GM23338 (cell line): ENCODE results near the gene ZDHHC5. TPM values are rescaled to one million over a fixed set of nuclear protein-coding genes. Genes with fewer than 3 reads are reported as not detected.
A peak's percentile ranks its signal among the peaks of the same experiment; 100 is the strongest.

Experiments used
- ATAC-seq: fragments of 200-7000 bp; cut with Tn5 transposase; 3 replicates; pipeline ENCODE4 v1.9.1; 2020
- DNase-seq: peaks from one replicate; pipeline ENCODE4 v3.0.0-alpha.2; 2015; ENCODE audit warnings: low spot score
- H2AFZ ChIP-seq: fragments of 200-600 bp; sonication (generic); 2 replicates; pipeline ENCODE4 v1.8.0; 2016; ENCODE audit warnings: antibody characterized with exemption, mild to moderate bottlenecking, moderate library complexity
- H3F3A ChIP-seq: fragments of 200-600 bp; sonication (generic); replicated peaks from 2 replicates; pipeline ENCODE4 v1.8.0; 2017; ENCODE audit warnings: antibody characterized with exemption, mixed run types, low read depth
- H3K27ac ChIP-seq: fragments of 200-600 bp; sonication (generic); 2 replicates; pipeline ENCODE4 v1.6.1; 2016; ENCODE audit warnings: low read depth
- H3K27me3 ChIP-seq: fragments of 200-600 bp; sonication (generic); 2 replicates; pipeline ENCODE4 v1.8.0; 2016; ENCODE audit warnings: mild to moderate bottlenecking, mixed run types, moderate library complexity; ENCODE audit not compliant: insufficient read depth
- H3K36me3 ChIP-seq: fragments of 200-600 bp; sonication (generic); 2 replicates; pipeline ENCODE4 v1.8.0; 2016; ENCODE audit warnings: mild to moderate bottlenecking; ENCODE audit not compliant: insufficient read depth
- H3K4me1 ChIP-seq: fragments of 200-600 bp; sonication (generic); 2 replicates; pipeline ENCODE4 v1.8.0; 2016; ENCODE audit warnings: mild to moderate bottlenecking, moderate library complexity; ENCODE audit not compliant: insufficient read depth
- H3K4me2 ChIP-seq: fragments of 200-600 bp; sonication (generic); 2 replicates; pipeline ENCODE4 v1.7.1; 2017; ENCODE audit warnings: mixed run types
- H3K4me3 ChIP-seq: fragments of 200-600 bp; sonication (generic); 2 replicates; pipeline ENCODE4 v1.6.1; 2016; ENCODE audit warnings: mixed run types
- H3K79me2 ChIP-seq: fragments of 200-600 bp; sonication (generic); replicated peaks from 2 replicates; pipeline ENCODE4 v1.8.0; 2017; ENCODE audit warnings: mild to moderate bottlenecking; ENCODE audit not compliant: insufficient read depth
- H3K9me2 ChIP-seq: fragments of 200-600 bp; sonication (generic); 2 replicates; pipeline ENCODE4 v1.8.0; 2017; ENCODE audit not compliant: insufficient read depth
- H4K20me1 ChIP-seq: fragments of 200-600 bp; sonication (generic); replicated peaks from 2 replicates; pipeline ENCODE4 v1.8.0; 2017; ENCODE audit warnings: mild to moderate bottlenecking; ENCODE audit not compliant: insufficient read depth
- H3K27ac Mint-ChIP-seq: 2 replicates; pipeline ENCODE4 v1.8.0; 2020; ENCODE audit warnings: inconsistent platforms, mild to moderate bottlenecking, moderate library complexity, mixed read lengths
- H3K27me3 Mint-ChIP-seq: 3 replicates; pipeline ENCODE4 v1.8.0; 2022; ENCODE audit warnings: low read depth, mild to moderate bottlenecking, moderate library complexity, mixed read lengths, inconsistent platforms; ENCODE audit not compliant: insufficient read depth, poor library complexity
- H3K36me3 Mint-ChIP-seq: 3 replicates; pipeline ENCODE4 v1.8.0; 2021; ENCODE audit warnings: low read depth, mild to moderate bottlenecking, inconsistent platforms, moderate library complexity, mixed read lengths
- H3K4me1 Mint-ChIP-seq: 3 replicates; pipeline ENCODE4 v1.8.0; 2020; ENCODE audit warnings: mild to moderate bottlenecking, inconsistent platforms, mixed read lengths
- H3K4me3 Mint-ChIP-seq: 3 replicates; pipeline ENCODE4 v1.8.0; 2021; ENCODE audit warnings: moderate library complexity, mild to moderate bottlenecking, inconsistent platforms, mixed read lengths
- H3K9me3 Mint-ChIP-seq: 3 replicates; pipeline ENCODE4 v1.8.0; 2020; ENCODE audit warnings: moderate library complexity, mild to moderate bottlenecking, inconsistent platforms, mixed read lengths
- CREB1 ChIP-seq: fragments of 250-450 bp; sonication (Bioruptor Pico); IDR thresholded peaks from 2 replicates; pipeline ENCODE4 v1.5.0; 2020; ENCODE audit warnings: low read depth, mild to moderate bottlenecking, moderate library complexity
- EZH2 ChIP-seq: fragments of 200-600 bp; sonication (generic); IDR thresholded peaks from one replicate; pipeline ENCODE4 v1.8.0; 2017; ENCODE audit warnings: antibody characterized with exemption, mild to moderate bottlenecking, low read depth; ENCODE audit not compliant: unreplicated experiment
- EZH2phosphoT487 ChIP-seq: fragments of 200-600 bp; sonication (generic); IDR thresholded peaks from one replicate; pipeline ENCODE4 v1.8.1; 2018; ENCODE audit warnings: antibody characterized with exemption; ENCODE audit not compliant: unreplicated experiment
- JUNB ChIP-seq: IDR thresholded peaks from one replicate; pipeline ENCODE4 v1.6.1; 2016; ENCODE audit warnings: antibody characterized with exemption; ENCODE audit not compliant: unreplicated experiment
- NANOG ChIP-seq: IDR thresholded peaks from 2 replicates; pipeline ENCODE4 v1.6.1; 2016; ENCODE audit warnings: antibody characterized with exemption, borderline replicate concordance
- POLR2AphosphoS5 ChIP-seq: IDR thresholded peaks from 2 replicates; pipeline ENCODE4 v1.6.1; 2016; ENCODE audit warnings: antibody characterized with exemption, low read depth
- STAT1 ChIP-seq: IDR thresholded peaks from one replicate; pipeline ENCODE4 v1.6.1; 2016; ENCODE audit warnings: antibody characterized with exemption; ENCODE audit not compliant: unreplicated experiment
- ZNF114 ChIP-seq: fragments of 250-450 bp; sonication (Bioruptor Pico); IDR thresholded peaks from 2 replicates; pipeline ENCODE4 v1.5.0; 2020; ENCODE audit warnings: mild to moderate bottlenecking, moderate library complexity
- ZNF331 ChIP-seq: fragments of 250-450 bp; sonication (Bioruptor Pico); IDR thresholded peaks from 2 replicates; pipeline ENCODE4 v1.5.0; 2020; ENCODE audit warnings: low read depth, mild to moderate bottlenecking, moderate library complexity
- polyA plus RNA-seq: library from polyadenylated mRNA; unstranded; fragments of >200 nt; fragmentation: Nextera tagmentation; extraction: Ambion mirVana; gene quantifications from 2 replicates; pipeline ENCODE4 v1.2.1, GENCODE V29; 2016
- total RNA-seq: library from RNA; depleted of rRNA; stranded (reverse); fragments of >200 nt; shearing (Covaris generic); gene quantifications from 2 replicates; pipeline ENCODE4 v1.2.3, GENCODE V29; 2014
- TF ChIP-seq, protein P1 (sequence below), 2 experiments: fragments of 200-600 bp in 1 of 2; sonication (generic) in 1 of 2; conservative IDR thresholded peaks; 2 replicates each; pipeline versions ENCODE4 v1.5.1 to v1.6.1; 2016 to 2017; ENCODE audit warnings: antibody characterized with exemption in 2 of 2, low read depth in 2 of 2, mild to moderate bottlenecking in 2 of 2, moderate library complexity in 1 of 2
- TF ChIP-seq, protein P2 (sequence below): IDR thresholded peaks from one replicate; pipeline ENCODE4 v1.6.1; 2018; ENCODE audit warnings: antibody characterized with exemption; ENCODE audit not compliant: unreplicated experiment
- TF ChIP-seq, protein P3 (sequence below): fragments of 250-450 bp; sonication (Bioruptor Pico); IDR thresholded peaks from 2 replicates; pipeline ENCODE4 v1.5.0; 2020; ENCODE audit warnings: mild to moderate bottlenecking, moderate library complexity
- TF ChIP-seq, protein P4 (sequence below): IDR thresholded peaks from 2 replicates; pipeline ENCODE4 v1.6.1; 2016; ENCODE audit warnings: antibody characterized with exemption

The ZDHHC5 gene
- total and polyA plus RNA-seq, 2 experiments from 2014 or later, result 16.9 to 42.3 TPM

DNA sequence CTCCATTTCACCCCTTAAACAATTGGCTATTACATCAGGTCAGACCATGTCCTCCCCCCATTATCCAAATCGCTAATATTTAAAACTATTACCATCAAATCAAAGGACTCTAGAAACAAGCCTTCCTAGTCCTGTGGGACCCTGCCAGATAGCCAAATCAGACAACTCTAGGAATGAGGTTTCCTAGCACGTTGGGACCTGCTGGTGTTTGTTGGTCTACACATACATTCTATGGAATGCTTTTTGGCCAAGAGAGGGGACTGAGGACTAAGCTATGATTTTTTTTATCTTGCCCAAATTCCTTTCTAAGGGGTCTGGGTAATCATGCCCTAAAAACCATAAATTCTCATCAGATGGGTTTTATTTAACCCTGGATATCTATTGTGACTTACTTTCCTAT is 59.3 kb downstream of the ZDHHC5 start:
- Mint-ChIP-seq H3K27ac (no peak overlapping the region), H3K4me3 (no peak overlapping the region), H3K4me1 (peaks cover 27% of the 10 kb centered on the region), H3K9me3 (no peaks in the 10 kb centered on the region), H3K36me3 (peaks cover 14% of the 10 kb centered on the region; the same call in 2 of the 3 replicates), H3K27me3 (no peaks in the 10 kb centered on the region)
- H3K27ac ChIP-seq, result peak overlapping the region; percentile 30
- H3K4me3 ChIP-seq, result no peak overlapping the region
- peaks cover 100% of the 10 kb centered on the region for H3K79me2 ChIP-seq
- peaks cover 16% of the 10 kb centered on the region for H3K4me1 ChIP-seq
- TF ChIP-seq, protein P1, sequence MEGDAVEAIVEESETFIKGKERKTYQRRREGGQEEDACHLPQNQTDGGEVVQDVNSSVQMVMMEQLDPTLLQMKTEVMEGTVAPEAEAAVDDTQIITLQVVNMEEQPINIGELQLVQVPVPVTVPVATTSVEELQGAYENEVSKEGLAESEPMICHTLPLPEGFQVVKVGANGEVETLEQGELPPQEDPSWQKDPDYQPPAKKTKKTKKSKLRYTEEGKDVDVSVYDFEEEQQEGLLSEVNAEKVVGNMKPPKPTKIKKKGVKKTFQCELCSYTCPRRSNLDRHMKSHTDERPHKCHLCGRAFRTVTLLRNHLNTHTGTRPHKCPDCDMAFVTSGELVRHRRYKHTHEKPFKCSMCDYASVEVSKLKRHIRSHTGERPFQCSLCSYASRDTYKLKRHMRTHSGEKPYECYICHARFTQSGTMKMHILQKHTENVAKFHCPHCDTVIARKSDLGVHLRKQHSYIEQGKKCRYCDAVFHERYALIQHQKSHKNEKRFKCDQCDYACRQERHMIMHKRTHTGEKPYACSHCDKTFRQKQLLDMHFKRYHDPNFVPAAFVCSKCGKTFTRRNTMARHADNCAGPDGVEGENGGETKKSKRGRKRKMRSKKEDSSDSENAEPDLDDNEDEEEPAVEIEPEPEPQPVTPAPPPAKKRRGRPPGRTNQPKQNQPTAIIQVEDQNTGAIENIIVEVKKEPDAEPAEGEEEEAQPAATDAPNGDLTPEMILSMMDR (conservative IDR thresholded peaks at IDR 0.05; ENCODE audit: low read depth in 2 of 2), result no peak
- TF ChIP-seq EZH2phosphoT487, result no peak
- TF ChIP-seq, protein P2, sequence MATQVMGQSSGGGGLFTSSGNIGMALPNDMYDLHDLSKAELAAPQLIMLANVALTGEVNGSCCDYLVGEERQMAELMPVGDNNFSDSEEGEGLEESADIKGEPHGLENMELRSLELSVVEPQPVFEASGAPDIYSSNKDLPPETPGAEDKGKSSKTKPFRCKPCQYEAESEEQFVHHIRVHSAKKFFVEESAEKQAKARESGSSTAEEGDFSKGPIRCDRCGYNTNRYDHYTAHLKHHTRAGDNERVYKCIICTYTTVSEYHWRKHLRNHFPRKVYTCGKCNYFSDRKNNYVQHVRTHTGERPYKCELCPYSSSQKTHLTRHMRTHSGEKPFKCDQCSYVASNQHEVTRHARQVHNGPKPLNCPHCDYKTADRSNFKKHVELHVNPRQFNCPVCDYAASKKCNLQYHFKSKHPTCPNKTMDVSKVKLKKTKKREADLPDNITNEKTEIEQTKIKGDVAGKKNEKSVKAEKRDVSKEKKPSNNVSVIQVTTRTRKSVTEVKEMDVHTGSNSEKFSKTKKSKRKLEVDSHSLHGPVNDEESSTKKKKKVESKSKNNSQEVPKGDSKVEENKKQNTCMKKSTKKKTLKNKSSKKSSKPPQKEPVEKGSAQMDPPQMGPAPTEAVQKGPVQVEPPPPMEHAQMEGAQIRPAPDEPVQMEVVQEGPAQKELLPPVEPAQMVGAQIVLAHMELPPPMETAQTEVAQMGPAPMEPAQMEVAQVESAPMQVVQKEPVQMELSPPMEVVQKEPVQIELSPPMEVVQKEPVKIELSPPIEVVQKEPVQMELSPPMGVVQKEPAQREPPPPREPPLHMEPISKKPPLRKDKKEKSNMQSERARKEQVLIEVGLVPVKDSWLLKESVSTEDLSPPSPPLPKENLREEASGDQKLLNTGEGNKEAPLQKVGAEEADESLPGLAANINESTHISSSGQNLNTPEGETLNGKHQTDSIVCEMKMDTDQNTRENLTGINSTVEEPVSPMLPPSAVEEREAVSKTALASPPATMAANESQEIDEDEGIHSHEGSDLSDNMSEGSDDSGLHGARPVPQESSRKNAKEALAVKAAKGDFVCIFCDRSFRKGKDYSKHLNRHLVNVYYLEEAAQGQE, result no peak
- no peak for TF ChIP-seq ZNF331 (CRISPR knock-in tag)
- no peak for TF ChIP-seq POLR2AphosphoS5
- no peak for TF ChIP-seq JUNB
- TF ChIP-seq, protein P3, sequence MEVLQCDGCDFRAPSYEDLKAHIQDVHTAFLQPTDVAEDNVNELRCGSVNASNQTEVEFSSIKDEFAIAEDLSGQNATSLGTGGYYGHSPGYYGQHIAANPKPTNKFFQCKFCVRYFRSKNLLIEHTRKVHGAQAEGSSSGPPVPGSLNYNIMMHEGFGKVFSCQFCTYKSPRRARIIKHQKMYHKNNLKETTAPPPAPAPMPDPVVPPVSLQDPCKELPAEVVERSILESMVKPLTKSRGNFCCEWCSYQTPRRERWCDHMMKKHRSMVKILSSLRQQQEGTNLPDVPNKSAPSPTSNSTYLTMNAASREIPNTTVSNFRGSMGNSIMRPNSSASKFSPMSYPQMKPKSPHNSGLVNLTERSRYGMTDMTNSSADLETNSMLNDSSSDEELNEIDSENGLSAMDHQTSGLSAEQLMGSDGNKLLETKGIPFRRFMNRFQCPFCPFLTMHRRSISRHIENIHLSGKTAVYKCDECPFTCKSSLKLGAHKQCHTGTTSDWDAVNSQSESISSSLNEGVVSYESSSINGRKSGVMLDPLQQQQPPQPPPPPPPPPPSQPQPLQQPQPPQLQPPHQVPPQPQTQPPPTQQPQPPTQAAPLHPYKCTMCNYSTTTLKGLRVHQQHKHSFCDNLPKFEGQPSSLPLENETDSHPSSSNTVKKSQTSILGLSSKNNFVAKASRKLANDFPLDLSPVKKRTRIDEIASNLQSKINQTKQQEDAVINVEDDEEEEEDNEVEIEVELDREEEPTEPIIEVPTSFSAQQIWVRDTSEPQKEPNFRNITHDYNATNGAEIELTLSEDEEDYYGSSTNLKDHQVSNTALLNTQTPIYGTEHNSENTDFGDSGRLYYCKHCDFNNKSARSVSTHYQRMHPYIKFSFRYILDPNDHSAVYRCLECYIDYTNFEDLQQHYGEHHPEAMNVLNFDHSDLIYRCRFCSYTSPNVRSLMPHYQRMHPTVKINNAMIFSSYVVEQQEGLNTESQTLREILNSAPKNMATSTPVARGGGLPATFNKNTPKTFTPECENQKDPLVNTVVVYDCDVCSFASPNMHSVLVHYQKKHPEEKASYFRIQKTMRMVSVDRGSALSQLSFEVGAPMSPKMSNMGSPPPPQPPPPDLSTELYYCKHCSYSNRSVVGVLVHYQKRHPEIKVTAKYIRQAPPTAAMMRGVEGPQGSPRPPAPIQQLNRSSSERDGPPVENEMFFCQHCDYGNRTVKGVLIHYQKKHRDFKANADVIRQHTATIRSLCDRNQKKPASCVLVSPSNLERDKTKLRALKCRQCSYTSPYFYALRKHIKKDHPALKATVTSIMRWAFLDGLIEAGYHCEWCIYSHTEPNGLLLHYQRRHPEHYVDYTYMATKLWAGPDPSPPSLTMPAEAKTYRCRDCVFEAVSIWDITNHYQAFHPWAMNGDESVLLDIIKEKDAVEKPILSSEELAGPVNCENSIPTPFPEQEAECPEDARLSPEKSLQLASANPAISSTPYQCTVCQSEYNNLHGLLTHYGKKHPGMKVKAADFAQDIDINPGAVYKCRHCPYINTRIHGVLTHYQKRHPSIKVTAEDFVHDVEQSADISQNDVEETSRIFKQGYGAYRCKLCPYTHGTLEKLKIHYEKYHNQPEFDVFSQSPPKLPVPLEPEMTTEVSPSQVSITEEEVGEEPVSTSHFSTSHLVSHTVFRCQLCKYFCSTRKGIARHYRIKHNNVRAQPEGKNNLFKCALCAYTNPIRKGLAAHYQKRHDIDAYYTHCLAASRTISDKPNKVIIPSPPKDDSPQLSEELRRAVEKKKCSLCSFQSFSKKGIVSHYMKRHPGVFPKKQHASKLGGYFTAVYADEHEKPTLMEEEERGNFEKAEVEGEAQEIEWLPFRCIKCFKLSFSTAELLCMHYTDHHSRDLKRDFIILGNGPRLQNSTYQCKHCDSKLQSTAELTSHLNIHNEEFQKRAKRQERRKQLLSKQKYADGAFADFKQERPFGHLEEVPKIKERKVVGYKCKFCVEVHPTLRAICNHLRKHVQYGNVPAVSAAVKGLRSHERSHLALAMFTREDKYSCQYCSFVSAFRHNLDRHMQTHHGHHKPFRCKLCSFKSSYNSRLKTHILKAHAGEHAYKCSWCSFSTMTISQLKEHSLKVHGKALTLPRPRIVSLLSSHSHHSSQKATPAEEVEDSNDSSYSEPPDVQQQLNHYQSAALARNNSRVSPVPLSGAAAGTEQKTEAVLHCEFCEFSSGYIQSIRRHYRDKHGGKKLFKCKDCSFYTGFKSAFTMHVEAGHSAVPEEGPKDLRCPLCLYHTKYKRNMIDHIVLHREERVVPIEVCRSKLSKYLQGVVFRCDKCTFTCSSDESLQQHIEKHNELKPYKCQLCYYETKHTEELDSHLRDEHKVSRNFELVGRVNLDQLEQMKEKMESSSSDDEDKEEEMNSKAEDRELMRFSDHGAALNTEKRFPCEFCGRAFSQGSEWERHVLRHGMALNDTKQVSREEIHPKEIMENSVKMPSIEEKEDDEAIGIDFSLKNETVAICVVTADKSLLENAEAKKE (CRISPR knock-in tag), result no peak
- TF ChIP-seq, protein P4, sequence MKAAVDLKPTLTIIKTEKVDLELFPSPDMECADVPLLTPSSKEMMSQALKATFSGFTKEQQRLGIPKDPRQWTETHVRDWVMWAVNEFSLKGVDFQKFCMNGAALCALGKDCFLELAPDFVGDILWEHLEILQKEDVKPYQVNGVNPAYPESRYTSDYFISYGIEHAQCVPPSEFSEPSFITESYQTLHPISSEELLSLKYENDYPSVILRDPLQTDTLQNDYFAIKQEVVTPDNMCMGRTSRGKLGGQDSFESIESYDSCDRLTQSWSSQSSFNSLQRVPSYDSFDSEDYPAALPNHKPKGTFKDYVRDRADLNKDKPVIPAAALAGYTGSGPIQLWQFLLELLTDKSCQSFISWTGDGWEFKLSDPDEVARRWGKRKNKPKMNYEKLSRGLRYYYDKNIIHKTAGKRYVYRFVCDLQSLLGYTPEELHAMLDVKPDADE, result no peak
- TF ChIP-seq CREB1, result no peak
- TF ChIP-seq STAT1, result no peak
- no peak for TF ChIP-seq NANOG
- TF ChIP-seq ZNF114 (CRISPR knock-in tag), result no peak
- TF ChIP-seq EZH2, result no peak
- DNase-seq (no peak), ATAC-seq (no peak)
- H3K36me3 ChIP-seq, result peaks cover 5% of the 10 kb centered on the region; the same call in 1 of the 2 replicates
- peaks cover 22% of the 10 kb centered on the region for H4K20me1 ChIP-seq
- H3F3A ChIP-seq, result peaks cover 14% of the 10 kb centered on the region; the same call in 1 of the 2 replicates
- H3K4me2 ChIP-seq, result no peak overlapping the region
- H3K9me2 ChIP-seq, result no peaks in the 10 kb centered on the region
- H3K27me3 ChIP-seq, result no peaks in the 10 kb centered on the region
- H2AFZ ChIP-seq, result no peak overlapping the region
